PC-9 (cell line): ENCODE measurements around the gene CFAP97D2. TPM values are rescaled to one million over a fixed set of nuclear protein-coding genes. Genes with fewer than 3 reads are reported as not detected.

ENCODE experiments used
- BruUV-seq: library from RNA; stranded (reverse); fragments of 400-500 nt; replicated peaks from 2 replicates; lab custom pipeline; 2021; lab: Mats Ljungman, UMichigan
- CTCF ChIA-PET: fragments of 300-600 bp; sonication (Branson Sonifier 250); formaldehyde crosslinking; loops from one replicate; lab custom pipeline; 2022; ENCODE audit warnings: antibody characterized with exemption; lab: Charles Lee
- POLR2A ChIA-PET: fragments of 300-600 bp; sonication (Branson Sonifier 250); formaldehyde crosslinking; loops from one replicate; lab custom pipeline; 2022; ENCODE audit warnings: antibody characterized with exemption; ENCODE audit not compliant: unreplicated experiment; lab: Charles Lee
- DNase-seq, 2 experiments: peaks; one replicate each; pipeline versions ENCODE4 v3.0.0 to v3.0.0-alpha.2; 2015 to 2022; ENCODE audit warnings: mixed read lengths in 1 of 2
- H2AFZ ChIP-seq: fragments of 200-600 bp; sonication (generic); 2 replicates; pipeline ENCODE4 v1.8.1; 2017; ENCODE audit warnings: antibody characterized with exemption
- H3F3A ChIP-seq: fragments of 200-600 bp; sonication (generic); 2 replicates; pipeline ENCODE4 v1.8.1; 2017; ENCODE audit warnings: antibody characterized with exemption, mild to moderate bottlenecking, low read depth; ENCODE audit not compliant: insufficient read depth
- H3K27ac ChIP-seq: fragments of 200-600 bp; sonication (generic); 2 replicates; pipeline ENCODE4 v1.6.1; 2016; ENCODE audit warnings: mixed run types
- H3K27me3 ChIP-seq: fragments of 200-600 bp; sonication (generic); 2 replicates; pipeline ENCODE4 v1.6.1; 2016; ENCODE audit warnings: low read depth, mixed run types; ENCODE audit not compliant: insufficient read depth
- H3K36me3 ChIP-seq: fragments of 200-600 bp; sonication (generic); 2 replicates; pipeline ENCODE4 v1.6.1; 2016; ENCODE audit warnings: low read depth, mixed run types
- H3K4me1 ChIP-seq: fragments of 200-600 bp; sonication (generic); replicated peaks from 2 replicates; pipeline ENCODE4 v1.6.1; 2016; ENCODE audit warnings: mixed run types; ENCODE audit not compliant: insufficient read depth
- H3K4me2 ChIP-seq: fragments of 200-600 bp; sonication (generic); 2 replicates; pipeline ENCODE4 v1.6.1; 2017; ENCODE audit warnings: mixed run types
- H3K4me3 ChIP-seq: fragments of 200-600 bp; sonication (generic); 2 replicates; pipeline ENCODE4 v1.6.1; 2016; ENCODE audit warnings: mixed run types
- H3K79me2 ChIP-seq: fragments of 200-600 bp; sonication (generic); 2 replicates; pipeline ENCODE4 v1.6.1; 2017; ENCODE audit warnings: low read depth, mixed run types
- H3K9me2 ChIP-seq: fragments of 200-600 bp; sonication (generic); 2 replicates; pipeline ENCODE4 v1.8.1; 2017; ENCODE audit warnings: mild to moderate bottlenecking; ENCODE audit not compliant: insufficient read depth
- H3K9me3 ChIP-seq: fragments of 200-600 bp; sonication (generic); 2 replicates; pipeline ENCODE4 v1.8.1; 2016; ENCODE audit warnings: low read depth; ENCODE audit not compliant: insufficient read depth
- H4K20me1 ChIP-seq: fragments of 200-600 bp; sonication (generic); 2 replicates; pipeline ENCODE4 v1.8.1; 2017; ENCODE audit not compliant: insufficient read depth
- EZH2 ChIP-seq: fragments of 200-600 bp; sonication (generic); IDR thresholded peaks from 2 replicates; pipeline ENCODE4 v1.8.0; 2017; ENCODE audit warnings: antibody characterized with exemption, low read depth
- intact Hi-C: fragments of 100-400 bp; cut with micrococcal nuclease; formaldehyde crosslinking; loops from one replicate; pipeline ENCODE4 v1.10.0; 2022; ENCODE audit not compliant: unreplicated experiment
- total RNA-seq: library from RNA; stranded (reverse); gene quantifications from 2 replicates; pipeline ENCODE4 v1.2.3, GENCODE V29; 2021
- TF ChIP-seq, protein P1 (sequence below): fragments of 200-600 bp; sonication (generic); conservative IDR thresholded peaks from 2 replicates; pipeline ENCODE4 v1.6.1; 2017; ENCODE audit warnings: mixed run types, antibody characterized with exemption, mild to moderate bottlenecking, moderate library complexity

CFAP97D2 gene
- total RNA-seq, 1 experiment from 2014 or later: not detected

DNA sequence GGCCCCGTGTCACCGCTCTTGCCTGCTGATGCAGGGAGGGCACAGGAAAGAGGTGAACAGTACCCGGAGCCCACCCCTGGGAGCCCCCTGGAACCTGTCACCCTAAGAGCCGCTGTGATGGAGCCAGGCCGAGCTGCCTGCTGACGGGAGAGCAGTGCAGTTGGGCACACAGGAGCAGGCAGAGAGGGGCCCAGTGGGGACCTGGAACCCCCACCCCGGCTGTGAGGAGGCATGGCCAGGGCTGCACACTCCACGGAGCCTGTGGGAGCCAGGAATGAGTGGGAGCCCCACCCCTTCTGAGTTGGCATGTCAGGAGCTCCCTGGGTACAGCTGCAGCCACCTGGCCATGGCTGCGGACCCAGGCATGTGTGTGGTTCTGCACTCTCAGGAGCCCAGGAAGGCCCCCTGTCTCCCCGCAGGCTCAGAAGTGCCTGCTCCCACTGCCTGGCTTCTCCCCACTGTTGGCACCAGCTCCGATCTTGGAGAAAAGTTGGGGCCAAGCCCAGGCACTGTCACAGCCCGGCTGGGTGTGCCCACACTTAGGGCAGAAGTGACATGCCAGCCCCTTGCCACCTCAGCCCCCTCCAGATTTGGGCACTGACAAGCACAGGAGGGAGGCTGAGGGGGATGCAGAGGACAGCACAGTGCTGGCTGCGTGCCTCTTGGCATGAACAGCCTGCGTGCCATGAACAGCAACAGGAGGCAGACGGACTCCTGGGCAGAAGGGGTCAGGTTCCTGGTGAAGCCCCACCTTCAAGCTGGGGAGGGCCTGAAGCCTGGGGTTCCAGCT is 6.3 kb downstream of the CFAP97D2 start:
- Histone ChIP-seq H3K27me3 (no peaks in the 10 kb centered on the region), H3K36me3 (no peaks in the 10 kb centered on the region), H3K9me2 (no peaks in the 10 kb centered on the region), H3K9me3 (0 out of 2 replicates have a peak, but pooled peaks cover 4% of the 10 kb centered on the region), H3K27ac (no peak overlapping the region), H4K20me1 (no peaks in the 10 kb centered on the region), H3K79me2 (no peaks in the 10 kb centered on the region), H3K4me1 (no peaks in the 10 kb centered on the region), H3F3A (no peaks in the 10 kb centered on the region), H3K4me2 (no peak overlapping the region), H2AFZ (no peak overlapping the region), H3K4me3 (no peak overlapping the region)
- intact Hi-C loops: no loop called here
- TF ChIP-seq, protein P1, sequence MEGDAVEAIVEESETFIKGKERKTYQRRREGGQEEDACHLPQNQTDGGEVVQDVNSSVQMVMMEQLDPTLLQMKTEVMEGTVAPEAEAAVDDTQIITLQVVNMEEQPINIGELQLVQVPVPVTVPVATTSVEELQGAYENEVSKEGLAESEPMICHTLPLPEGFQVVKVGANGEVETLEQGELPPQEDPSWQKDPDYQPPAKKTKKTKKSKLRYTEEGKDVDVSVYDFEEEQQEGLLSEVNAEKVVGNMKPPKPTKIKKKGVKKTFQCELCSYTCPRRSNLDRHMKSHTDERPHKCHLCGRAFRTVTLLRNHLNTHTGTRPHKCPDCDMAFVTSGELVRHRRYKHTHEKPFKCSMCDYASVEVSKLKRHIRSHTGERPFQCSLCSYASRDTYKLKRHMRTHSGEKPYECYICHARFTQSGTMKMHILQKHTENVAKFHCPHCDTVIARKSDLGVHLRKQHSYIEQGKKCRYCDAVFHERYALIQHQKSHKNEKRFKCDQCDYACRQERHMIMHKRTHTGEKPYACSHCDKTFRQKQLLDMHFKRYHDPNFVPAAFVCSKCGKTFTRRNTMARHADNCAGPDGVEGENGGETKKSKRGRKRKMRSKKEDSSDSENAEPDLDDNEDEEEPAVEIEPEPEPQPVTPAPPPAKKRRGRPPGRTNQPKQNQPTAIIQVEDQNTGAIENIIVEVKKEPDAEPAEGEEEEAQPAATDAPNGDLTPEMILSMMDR: no peak
- no peak for TF ChIP-seq EZH2
- POLR2A ChIA-PET: no interaction called here
- no peak for DNase-seq
- no TSS peak for BruUV-seq
- CTCF ChIA-PET: no interaction called here

DNA sequence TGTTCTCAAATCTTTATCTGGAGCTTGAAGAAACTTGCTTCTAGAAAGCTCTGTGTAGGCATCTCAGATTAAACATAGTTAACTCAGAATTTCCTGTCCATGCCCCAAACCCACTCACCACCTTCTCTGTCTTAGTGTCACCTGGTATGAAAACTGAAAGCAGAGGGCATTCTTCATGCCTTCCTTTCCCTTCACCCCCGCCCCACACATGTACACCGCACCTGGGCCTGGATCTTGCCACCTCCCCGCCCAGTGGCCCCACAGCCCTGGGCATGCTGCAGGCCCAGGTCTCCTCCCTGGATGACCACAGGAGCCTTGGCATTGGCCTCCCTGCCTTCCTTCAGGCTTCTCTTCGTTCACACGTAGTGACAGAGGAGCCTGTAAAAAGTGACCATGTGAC is 15.8 kb downstream of the CFAP97D2 start:
- Histone ChIP-seq H3K27me3 (no peaks in the 10 kb centered on the region), H3K9me2 (no peaks in the 10 kb centered on the region), H3K4me2 (no peak overlapping the region), H3K4me1 (no peaks in the 10 kb centered on the region), H3K36me3 (no peaks in the 10 kb centered on the region), H3K4me3 (no peak overlapping the region), H3K27ac (no peak overlapping the region), H3K9me3 (no peaks in the 10 kb centered on the region), H3K79me2 (no peaks in the 10 kb centered on the region), H4K20me1 (no peaks in the 10 kb centered on the region), H3F3A (no peaks in the 10 kb centered on the region), H2AFZ (no peak overlapping the region)
- CTCF ChIA-PET: no interaction called here
- no peak for DNase-seq
- TF ChIP-seq, protein P1: no peak
- no peak for TF ChIP-seq EZH2
- no TSS peak for BruUV-seq
- POLR2A ChIA-PET: no interaction called here
- intact Hi-C loops: no loop called here

DNA sequence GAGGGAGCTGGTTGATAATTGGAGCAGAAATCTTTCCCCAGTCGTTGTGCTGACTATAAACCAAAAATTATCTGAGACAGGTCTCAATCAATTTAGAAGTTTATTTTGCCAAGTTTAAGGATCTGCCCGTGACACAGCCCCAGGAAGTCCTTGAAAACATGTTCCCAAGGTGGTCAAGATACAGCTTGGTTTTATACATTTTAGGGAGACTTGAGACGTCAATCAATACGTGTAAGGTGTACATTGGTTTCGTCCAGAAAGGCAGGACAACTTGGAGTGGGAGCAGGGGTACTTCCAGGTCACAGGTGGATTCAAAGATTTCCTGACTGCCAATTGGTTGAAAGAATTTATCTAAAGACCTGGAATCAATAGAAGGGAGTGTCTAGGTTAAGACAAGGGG is 17.6 kb downstream of the CFAP97D2 start:
- no peak overlapping the region for H2AFZ ChIP-seq
- H3K79me2 ChIP-seq: no peaks in the 10 kb centered on the region
- no peaks in the 10 kb centered on the region for H4K20me1 ChIP-seq
- CTCF ChIA-PET: no interaction called here
- H3K9me2 ChIP-seq: no peaks in the 10 kb centered on the region
- intact Hi-C loops: no loop called here
- no peaks in the 10 kb centered on the region for H3K27me3 ChIP-seq
- TF ChIP-seq EZH2: no peak
- no peak overlapping the region for H3K27ac ChIP-seq
- no peak for DNase-seq
- H3K36me3 ChIP-seq: no peaks in the 10 kb centered on the region
- H3K4me3 ChIP-seq: no peak overlapping the region
- H3K4me1 ChIP-seq: no peaks in the 10 kb centered on the region
- POLR2A ChIA-PET: no interaction called here
- no peaks in the 10 kb centered on the region for H3K9me3 ChIP-seq
- H3F3A ChIP-seq: no peaks in the 10 kb centered on the region
- no TSS peak for BruUV-seq
- H3K4me2 ChIP-seq: no peak overlapping the region
